Mucosa of stomach (tissue), 1 donor: ENCODE data around the gene ID3.

Source experiments
- H3K27me3 ChIP-seq: one replicate; pipeline ENCODE4 v1.7.0; 2013; ENCODE audit warnings: mild to moderate bottlenecking, low read length; ENCODE audit not compliant: control insufficient read depth, insufficient read depth
- H3K36me3 ChIP-seq: one replicate; pipeline ENCODE4 v1.7.0; 2013; ENCODE audit warnings: low read length; ENCODE audit not compliant: control insufficient read depth, insufficient read depth
- H3K4me1 ChIP-seq: one replicate; pipeline ENCODE4 v1.7.0; 2013; ENCODE audit warnings: mild to moderate bottlenecking, low read length; ENCODE audit not compliant: control insufficient read depth, insufficient read depth
- H3K4me3 ChIP-seq: one replicate; pipeline ENCODE4 v1.7.0; 2013; ENCODE audit warnings: low read length
- H3K9ac ChIP-seq: one replicate; pipeline ENCODE4 v1.7.0; 2013; ENCODE audit warnings: mild to moderate bottlenecking, low read length, moderate library complexity
- H3K9me3 ChIP-seq: one replicate; pipeline ENCODE4 v1.7.0; 2013; ENCODE audit warnings: mild to moderate bottlenecking, low read length, moderate library complexity; ENCODE audit not compliant: control insufficient read depth
- donor health status: Pancreatic carcinoma.

Gene ID3

GRCh38 chr1:23582820-23583219 is 23.5 kb upstream of the ID3 start:
- no peaks in the 10 kb centered on the region for H3K36me3 ChIP-seq
- H3K9ac ChIP-seq, result no peak overlapping the region
- H3K4me1 ChIP-seq, result peaks cover 1% of the 10 kb centered on the region
- H3K9me3 ChIP-seq, result no peaks in the 10 kb centered on the region
- no peak overlapping the region for H3K4me3 ChIP-seq
- no peaks in the 10 kb centered on the region for H3K27me3 ChIP-seq

GRCh38 chr1:23581219-23581618 is 21.9 kb upstream of the ID3 start:
- Histone ChIP-seq H3K36me3 (no peaks in the 10 kb centered on the region), H3K9me3 (no peaks in the 10 kb centered on the region), H3K4me3 (no peak overlapping the region), H3K9ac (no peak overlapping the region), H3K4me1 (peaks cover 17% of the 10 kb centered on the region), H3K27me3 (no peaks in the 10 kb centered on the region)

DNA sequence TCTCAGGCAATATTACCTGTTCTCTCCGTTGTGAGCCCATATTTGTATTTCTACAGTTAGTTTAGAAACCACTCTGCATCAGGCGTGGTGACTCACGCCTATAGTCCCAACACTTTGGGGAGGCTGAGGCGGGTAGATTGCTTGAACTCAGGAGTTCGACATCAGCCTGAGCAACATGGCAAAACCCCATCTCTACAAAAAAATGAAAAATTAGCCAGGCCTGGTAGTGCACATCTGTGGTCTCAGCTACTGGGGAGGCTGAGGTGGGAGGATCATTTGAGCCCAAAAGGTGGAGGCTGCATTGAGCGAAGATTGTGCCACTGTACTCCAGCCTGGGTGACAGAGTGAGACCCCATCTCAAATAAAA is 19.7 kb upstream of the ID3 start:
- Histone ChIP-seq H3K4me3 (no peak overlapping the region), H3K36me3 (no peaks in the 10 kb centered on the region), H3K4me1 (peaks cover 26% of the 10 kb centered on the region), H3K9me3 (no peaks in the 10 kb centered on the region), H3K27me3 (no peaks in the 10 kb centered on the region), H3K9ac (no peak overlapping the region)

DNA sequence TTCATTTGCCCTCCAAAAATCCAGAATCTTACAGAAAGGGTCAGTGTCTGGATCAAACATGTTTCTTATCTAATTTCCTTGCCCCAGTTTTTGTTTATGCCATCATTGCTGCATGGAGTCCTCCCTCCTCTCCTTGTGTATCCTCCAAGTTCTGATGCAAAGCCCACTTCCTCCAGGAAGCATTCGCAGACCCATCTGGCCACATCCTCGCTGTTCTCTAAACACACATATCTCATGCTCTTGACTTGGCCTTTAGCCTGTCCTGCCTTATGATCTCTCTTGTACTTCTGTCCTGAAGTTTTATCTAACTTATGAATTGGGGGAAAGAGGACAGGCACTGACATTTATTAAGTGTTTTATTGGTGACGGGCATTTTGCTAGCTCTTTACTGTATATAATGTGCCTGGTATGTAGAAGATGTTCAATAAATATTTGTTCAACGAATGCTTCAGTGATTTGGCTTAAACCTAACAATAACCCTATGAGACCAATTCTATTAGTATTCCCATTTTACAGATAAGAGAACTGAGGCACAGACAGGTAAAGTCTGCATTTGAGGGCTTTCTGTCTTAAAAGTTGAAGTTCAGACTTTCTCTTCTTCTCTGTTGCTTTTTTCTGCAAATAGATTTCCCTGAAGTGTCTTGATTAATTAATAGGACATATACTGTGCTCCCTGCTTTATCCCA is 19.2 kb upstream of the ID3 start:
- no peaks in the 10 kb centered on the region for H3K36me3 ChIP-seq
- H3K9ac ChIP-seq, result no peak overlapping the region
- H3K4me3 ChIP-seq, result no peak overlapping the region
- no peaks in the 10 kb centered on the region for H3K9me3 ChIP-seq
- H3K27me3 ChIP-seq, result no peaks in the 10 kb centered on the region
- H3K4me1 ChIP-seq, result peaks cover 26% of the 10 kb centered on the region

- no peaks in the 10 kb centered on the region for H3K27me3 ChIP-seq
- H3K9me3 ChIP-seq, result no peaks in the 10 kb centered on the region
- H3K4me3 ChIP-seq, result no peak overlapping the region
- no peaks in the 10 kb centered on the region for H3K36me3 ChIP-seq
- peaks cover 26% of the 10 kb centered on the region for H3K4me1 ChIP-seq
- H3K9ac ChIP-seq, result no peak overlapping the region
Observed at GRCh38 chr1:23577056-23578004, 18.0 kb upstream of the ID3 start.

GRCh38 chr1:23576338-23577055 is 17.2 kb upstream of the ID3 start:
- H3K36me3 ChIP-seq, result no peaks in the 10 kb centered on the region
- no peak overlapping the region for H3K4me3 ChIP-seq
- H3K9me3 ChIP-seq, result no peaks in the 10 kb centered on the region
- H3K27me3 ChIP-seq, result no peaks in the 10 kb centered on the region
- H3K4me1 ChIP-seq, result peaks cover 26% of the 10 kb centered on the region
- H3K9ac ChIP-seq, result no peak overlapping the region

DNA sequence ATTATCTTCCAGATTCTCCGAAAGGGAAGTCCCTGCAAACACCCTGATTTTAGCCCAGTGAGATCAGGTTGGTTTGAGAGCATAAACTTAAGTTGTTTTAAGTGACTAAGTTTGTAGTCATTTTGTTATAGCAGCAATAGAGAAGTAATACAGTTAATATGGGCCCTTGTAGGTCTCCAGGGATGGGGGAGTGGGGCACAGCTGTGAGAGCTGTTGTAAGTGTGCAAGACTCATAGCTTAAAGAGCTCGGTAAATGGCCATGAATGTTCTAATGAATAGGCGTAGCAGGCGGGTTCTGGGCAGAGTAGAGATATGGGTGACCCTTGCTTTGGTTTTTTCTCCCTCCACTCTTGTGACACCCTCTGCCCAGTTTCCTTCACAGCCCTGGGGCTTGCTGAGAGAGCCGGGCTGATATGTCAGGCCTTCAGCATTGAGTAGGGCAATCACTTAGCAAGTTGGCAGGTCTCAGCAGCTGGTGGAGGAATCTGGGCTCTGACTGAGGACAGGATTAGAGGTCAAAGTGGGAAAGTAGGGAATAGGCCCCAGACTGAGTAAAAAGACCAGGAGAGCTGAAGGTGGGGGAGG is 16.0 kb upstream of the ID3 start:
- peaks cover 26% of the 10 kb centered on the region for H3K4me1 ChIP-seq
- H3K36me3 ChIP-seq, result no peaks in the 10 kb centered on the region
- H3K9me3 ChIP-seq, result no peaks in the 10 kb centered on the region
- H3K4me3 ChIP-seq, result no peak overlapping the region
- no peak overlapping the region for H3K9ac ChIP-seq
- H3K27me3 ChIP-seq, result no peaks in the 10 kb centered on the region

DNA sequence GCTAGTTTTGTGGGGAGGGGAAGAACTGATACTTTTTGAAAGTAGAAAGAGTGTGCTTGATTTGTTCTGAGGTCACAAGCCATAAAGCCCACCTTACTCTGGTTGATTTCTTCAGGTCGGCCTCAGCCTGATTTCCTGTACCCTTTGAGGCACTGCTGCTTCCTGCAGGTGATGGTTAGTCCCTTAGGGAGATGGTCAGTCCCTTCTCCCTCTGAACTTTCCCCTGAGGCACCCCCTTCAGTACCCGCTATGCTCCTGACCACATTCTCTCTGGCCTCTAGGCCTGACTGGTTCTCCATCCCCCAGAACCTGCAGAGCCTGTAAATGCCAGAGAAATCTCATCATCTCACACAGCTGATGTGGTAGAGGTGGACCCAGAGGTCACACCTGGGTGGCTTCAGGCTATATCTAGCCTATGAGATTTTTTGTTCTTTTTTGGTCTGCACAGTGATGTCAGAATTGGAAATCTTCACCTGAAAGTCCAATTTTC is 15.0 kb upstream of the ID3 start:
- peaks cover 26% of the 10 kb centered on the region for H3K4me1 ChIP-seq

DNA sequence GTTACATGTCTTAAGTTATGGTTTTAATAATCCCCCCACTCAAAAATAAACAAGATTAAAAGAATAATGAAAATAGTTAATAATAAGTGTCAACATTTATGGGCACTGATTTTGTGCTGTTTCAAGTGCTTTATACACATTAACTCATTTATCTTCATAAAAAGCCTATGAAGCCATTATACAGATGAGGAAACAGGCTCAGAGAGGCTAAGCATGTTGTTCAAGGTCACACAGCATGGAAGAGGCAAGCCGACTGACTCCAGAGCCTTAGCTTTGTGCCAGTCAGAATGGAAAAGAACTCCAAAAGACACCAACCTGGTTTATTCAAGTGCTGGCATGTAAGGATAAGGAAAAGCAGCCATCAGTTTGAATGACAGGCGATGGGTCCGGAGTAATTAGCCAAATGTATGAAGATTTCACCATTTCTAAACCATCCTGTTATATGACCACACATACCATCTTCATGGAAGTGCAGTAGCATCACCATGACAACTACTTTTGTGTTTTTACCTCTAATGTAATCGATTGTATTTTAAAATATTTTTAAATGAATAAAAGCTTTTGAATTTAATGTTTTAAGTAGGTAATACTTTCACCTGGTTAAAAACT is 14.4 kb upstream of the ID3 start:
- Histone ChIP-seq H3K9me3 (no peaks in the 10 kb centered on the region), H3K4me1 (peaks cover 29% of the 10 kb centered on the region), H3K36me3 (no peaks in the 10 kb centered on the region)

More for the DNA sequence above, 15.0 kb upstream of the ID3 start:
- Histone ChIP-seq H3K4me3 (no peak overlapping the region), H3K27me3 (no peaks in the 10 kb centered on the region), H3K9me3 (no peaks in the 10 kb centered on the region), H3K9ac (no peak overlapping the region), H3K36me3 (no peaks in the 10 kb centered on the region)

DNA sequence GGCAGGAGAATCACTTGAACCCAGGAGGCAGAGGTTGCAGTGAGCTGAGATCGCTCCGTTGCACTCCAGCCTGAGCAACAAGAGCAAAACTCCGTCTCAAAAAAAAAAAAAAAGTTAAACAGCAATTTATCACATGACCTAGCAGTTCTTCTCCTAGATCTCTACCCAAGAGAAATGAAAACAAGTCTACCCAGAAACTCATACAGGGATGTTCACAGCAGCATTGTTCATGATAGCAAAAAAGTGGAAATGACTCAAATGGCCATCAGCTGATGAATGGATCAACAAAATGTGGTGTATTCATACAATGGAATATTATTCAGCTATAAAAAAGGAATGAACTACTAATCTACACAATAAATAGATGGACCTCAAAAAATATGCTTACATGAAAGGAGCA is 12.2 kb upstream of the ID3 start:
- Histone ChIP-seq H3K27me3 (peaks cover 5% of the 10 kb centered on the region), H3K9ac (no peak overlapping the region), H3K9me3 (no peaks in the 10 kb centered on the region), H3K4me1 (peaks cover 21% of the 10 kb centered on the region), H3K4me3 (no peak overlapping the region), H3K36me3 (no peaks in the 10 kb centered on the region)

More for the DNA sequence above, 14.4 kb upstream of the ID3 start:
- Histone ChIP-seq H3K9ac (no peak overlapping the region), H3K4me3 (no peak overlapping the region), H3K27me3 (peaks cover 3% of the 10 kb centered on the region)

- peaks cover 10% of the 10 kb centered on the region for H3K4me1 ChIP-seq
- H3K27me3 ChIP-seq, result peaks cover 5% of the 10 kb centered on the region
- no peak overlapping the region for H3K9ac ChIP-seq
- H3K9me3 ChIP-seq, result no peaks in the 10 kb centered on the region
- H3K4me3 ChIP-seq, result no peak overlapping the region
- H3K36me3 ChIP-seq, result no peaks in the 10 kb centered on the region
Observed at GRCh38 chr1:23570001-23570691, 10.8 kb upstream of the ID3 start.
